ENCODE results near the gene CNOT2. TPM values are rescaled to one million over a fixed set of nuclear protein-coding genes. Genes with fewer than 3 reads are reported as not detected.

Gene CNOT2
- total RNA-seq, 1 experiment from 2014 or later = 49.3 TPM

DNA sequence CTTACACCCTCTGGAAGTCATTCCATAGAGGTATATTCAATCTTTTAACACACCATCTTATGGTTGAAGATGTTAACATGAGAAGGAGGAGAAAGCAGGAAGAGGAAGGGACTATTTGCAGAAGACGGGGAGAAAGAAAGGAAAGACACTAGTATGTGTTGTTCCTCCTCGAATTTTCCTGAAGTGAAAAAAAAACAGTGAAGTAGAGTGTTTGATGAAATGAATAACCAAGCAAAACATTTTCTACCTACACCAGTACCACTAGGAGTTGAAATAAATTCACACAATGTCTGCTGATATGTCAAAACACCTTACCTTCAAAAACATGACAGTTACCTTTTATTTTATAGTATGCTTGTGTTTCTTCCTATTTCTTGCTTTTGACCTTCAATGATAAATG, 1.4 kb upstream of the CNOT2 start:
- intact Hi-C loops (cut with micrococcal nuclease; ENCODE audit: unreplicated experiment) (loop anchor here (10.0 kb wide), 1 partner anchor 337 kb away; no protein-coding TSS in a partner anchor), in situ Hi-C loops (cut with HindIII; ENCODE audit: low pct_unique_long_range_greater_than_20kb, low sequenced_read_pairs) (no loop called here)
- peaks cover 28% of the 10 kb centered on the region for H3K4me1 ChIP-seq (ENCODE audit: control insufficient read depth, insufficient read depth, low read length)
- H3K27ac ChIP-seq (ENCODE audit: low read length) = peak overlapping the region; percentile 96; the same call in 1 of the 2 replicates
- H3K36me3 ChIP-seq (ENCODE audit: control insufficient read depth, insufficient read depth, low read length) = peaks cover 7% of the 10 kb centered on the region
- no peak for ATAC-seq
- no peaks in the 10 kb centered on the region for H3K9me3 ChIP-seq (ENCODE audit: control insufficient read depth, insufficient read depth, low read depth, low read length)
- POLR2A ChIA-PET = no interaction called here
- CTCF ChIA-PET = no interaction called here
- TF ChIP-seq TCF7L2 (IDR thresholded peaks at IDR 0.05; ENCODE audit: low read depth, low read length) (no peak), POLR2AphosphoS5 (IDR thresholded peaks at IDR 0.05; ENCODE audit: low read depth, low read length) (no peak), SIN3A (IDR thresholded peaks at IDR 0.05; ENCODE audit: borderline replicate concordance, insufficient read depth, low read depth, low read length) (no peak)
- TF ChIP-seq, protein P1, sequence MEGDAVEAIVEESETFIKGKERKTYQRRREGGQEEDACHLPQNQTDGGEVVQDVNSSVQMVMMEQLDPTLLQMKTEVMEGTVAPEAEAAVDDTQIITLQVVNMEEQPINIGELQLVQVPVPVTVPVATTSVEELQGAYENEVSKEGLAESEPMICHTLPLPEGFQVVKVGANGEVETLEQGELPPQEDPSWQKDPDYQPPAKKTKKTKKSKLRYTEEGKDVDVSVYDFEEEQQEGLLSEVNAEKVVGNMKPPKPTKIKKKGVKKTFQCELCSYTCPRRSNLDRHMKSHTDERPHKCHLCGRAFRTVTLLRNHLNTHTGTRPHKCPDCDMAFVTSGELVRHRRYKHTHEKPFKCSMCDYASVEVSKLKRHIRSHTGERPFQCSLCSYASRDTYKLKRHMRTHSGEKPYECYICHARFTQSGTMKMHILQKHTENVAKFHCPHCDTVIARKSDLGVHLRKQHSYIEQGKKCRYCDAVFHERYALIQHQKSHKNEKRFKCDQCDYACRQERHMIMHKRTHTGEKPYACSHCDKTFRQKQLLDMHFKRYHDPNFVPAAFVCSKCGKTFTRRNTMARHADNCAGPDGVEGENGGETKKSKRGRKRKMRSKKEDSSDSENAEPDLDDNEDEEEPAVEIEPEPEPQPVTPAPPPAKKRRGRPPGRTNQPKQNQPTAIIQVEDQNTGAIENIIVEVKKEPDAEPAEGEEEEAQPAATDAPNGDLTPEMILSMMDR (IDR thresholded peaks at IDR 0.05) = no peak
- TF ChIP-seq, protein P2, sequence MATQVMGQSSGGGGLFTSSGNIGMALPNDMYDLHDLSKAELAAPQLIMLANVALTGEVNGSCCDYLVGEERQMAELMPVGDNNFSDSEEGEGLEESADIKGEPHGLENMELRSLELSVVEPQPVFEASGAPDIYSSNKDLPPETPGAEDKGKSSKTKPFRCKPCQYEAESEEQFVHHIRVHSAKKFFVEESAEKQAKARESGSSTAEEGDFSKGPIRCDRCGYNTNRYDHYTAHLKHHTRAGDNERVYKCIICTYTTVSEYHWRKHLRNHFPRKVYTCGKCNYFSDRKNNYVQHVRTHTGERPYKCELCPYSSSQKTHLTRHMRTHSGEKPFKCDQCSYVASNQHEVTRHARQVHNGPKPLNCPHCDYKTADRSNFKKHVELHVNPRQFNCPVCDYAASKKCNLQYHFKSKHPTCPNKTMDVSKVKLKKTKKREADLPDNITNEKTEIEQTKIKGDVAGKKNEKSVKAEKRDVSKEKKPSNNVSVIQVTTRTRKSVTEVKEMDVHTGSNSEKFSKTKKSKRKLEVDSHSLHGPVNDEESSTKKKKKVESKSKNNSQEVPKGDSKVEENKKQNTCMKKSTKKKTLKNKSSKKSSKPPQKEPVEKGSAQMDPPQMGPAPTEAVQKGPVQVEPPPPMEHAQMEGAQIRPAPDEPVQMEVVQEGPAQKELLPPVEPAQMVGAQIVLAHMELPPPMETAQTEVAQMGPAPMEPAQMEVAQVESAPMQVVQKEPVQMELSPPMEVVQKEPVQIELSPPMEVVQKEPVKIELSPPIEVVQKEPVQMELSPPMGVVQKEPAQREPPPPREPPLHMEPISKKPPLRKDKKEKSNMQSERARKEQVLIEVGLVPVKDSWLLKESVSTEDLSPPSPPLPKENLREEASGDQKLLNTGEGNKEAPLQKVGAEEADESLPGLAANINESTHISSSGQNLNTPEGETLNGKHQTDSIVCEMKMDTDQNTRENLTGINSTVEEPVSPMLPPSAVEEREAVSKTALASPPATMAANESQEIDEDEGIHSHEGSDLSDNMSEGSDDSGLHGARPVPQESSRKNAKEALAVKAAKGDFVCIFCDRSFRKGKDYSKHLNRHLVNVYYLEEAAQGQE (IDR thresholded peaks at IDR 0.05; ENCODE audit: insufficient read depth in 1 of 2, low read depth in 2 of 2, low read length in 1 of 2) = no peak
- TSS peak; percentile 77 for BruUV-seq (replicated peaks)
- DNase-seq (ENCODE audit: low read depth, low spot score) = no peak
- H3K27me3 ChIP-seq (ENCODE audit: control insufficient read depth, insufficient read depth, low read length) = no peaks in the 10 kb centered on the region
- H3K4me3 ChIP-seq (ENCODE audit: low read depth in 2 of 2, low read length in 2 of 2) = peak overlapping the region; percentile 93 to 98; a peak in 3 of 4 replicates

DNA sequence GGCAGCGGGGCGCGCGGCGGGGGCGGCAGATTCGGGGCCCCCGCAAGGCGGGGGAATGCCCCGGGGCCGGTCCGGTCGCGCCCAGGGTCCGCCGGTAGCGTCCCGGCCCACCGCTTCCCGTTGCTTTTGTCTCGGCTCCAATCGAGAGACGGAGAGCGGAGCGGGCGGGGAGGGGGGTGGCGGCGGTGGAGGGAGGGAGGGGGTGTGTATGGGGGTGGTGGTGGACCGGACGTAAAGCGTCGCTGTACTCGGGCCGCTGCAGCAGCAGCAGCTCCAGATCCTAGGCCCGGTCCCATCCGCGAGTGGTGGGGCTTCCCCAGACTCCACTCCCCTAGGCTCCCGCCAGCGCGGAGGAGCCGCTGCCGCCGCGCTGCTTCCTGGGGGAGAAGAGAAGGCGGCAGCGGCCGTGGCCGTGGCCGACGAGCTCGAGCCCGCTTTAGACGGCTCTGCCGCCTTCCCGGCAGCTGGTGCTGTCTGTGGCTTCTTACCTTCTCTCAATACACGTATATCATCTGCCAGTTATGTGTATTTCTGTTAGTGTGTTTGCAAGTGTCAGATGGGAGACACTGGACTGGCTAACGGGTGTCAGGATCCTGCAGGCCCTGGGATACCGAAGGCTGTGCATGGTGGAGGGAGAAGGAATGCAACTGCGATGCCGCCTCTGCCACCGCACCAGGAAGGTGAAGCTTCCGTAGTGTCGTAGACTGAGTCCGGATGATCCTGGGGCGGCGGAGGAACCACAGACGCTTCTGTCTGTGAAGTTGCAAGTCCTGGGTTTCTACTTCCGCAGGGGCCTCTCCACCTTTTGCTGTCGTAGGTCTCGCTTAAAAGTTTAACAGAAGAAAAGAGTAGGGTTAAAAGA, 508 bp downstream of the CNOT2 start:
- peak overlapping the region; percentile 93 to 98 for H3K4me3 ChIP-seq (ENCODE audit: low read depth in 2 of 2, low read length in 2 of 2)
- no peaks in the 10 kb centered on the region for H3K9me3 ChIP-seq (ENCODE audit: control insufficient read depth, insufficient read depth, low read depth, low read length)
- in situ Hi-C loops (cut with HindIII; ENCODE audit: low pct_unique_long_range_greater_than_20kb, low sequenced_read_pairs) = no loop called here
- no peak; the same call in 1 of the 2 replicates for TF ChIP-seq POLR2AphosphoS5 (IDR thresholded peaks at IDR 0.05; ENCODE audit: low read depth, low read length)
- TF ChIP-seq, protein P1 (IDR thresholded peaks at IDR 0.05) = no peak
- no peak for TF ChIP-seq TCF7L2 (IDR thresholded peaks at IDR 0.05; ENCODE audit: low read depth, low read length)
- TF ChIP-seq SIN3A (IDR thresholded peaks at IDR 0.05; ENCODE audit: borderline replicate concordance, insufficient read depth, low read depth, low read length) = no peak
- TF ChIP-seq, protein P2 (IDR thresholded peaks at IDR 0.05; ENCODE audit: insufficient read depth in 1 of 2, low read depth in 2 of 2, low read length in 1 of 2) = no peak
- no TSS peak for BruUV-seq (replicated peaks)
- DNase-seq (ENCODE audit: low read depth, low spot score) = no peak
- ChIA-PET POLR2A (no interaction called here), CTCF (interaction anchor here (0.6 kb wide), 1 partner anchor 97 kb away, joined by 4 read pairs; no protein-coding TSS in a partner anchor)
- H3K27me3 ChIP-seq (ENCODE audit: control insufficient read depth, insufficient read depth, low read length) = no peaks in the 10 kb centered on the region
- peak overlapping the region; percentile 96 for H3K27ac ChIP-seq (ENCODE audit: low read length)
- peaks cover 32% of the 10 kb centered on the region for H3K4me1 ChIP-seq (ENCODE audit: control insufficient read depth, insufficient read depth, low read length)
- peak; percentile 90 for ATAC-seq
- H3K36me3 ChIP-seq (ENCODE audit: control insufficient read depth, insufficient read depth, low read length) = peaks cover 7% of the 10 kb centered on the region
- intact Hi-C loops (cut with micrococcal nuclease; ENCODE audit: unreplicated experiment) = loop anchor here (10.0 kb wide), 1 partner anchor 339 kb away; no protein-coding TSS in a partner anchor
